ENCODE measurements around the gene FDXR.

Gene FDXR

DNA sequence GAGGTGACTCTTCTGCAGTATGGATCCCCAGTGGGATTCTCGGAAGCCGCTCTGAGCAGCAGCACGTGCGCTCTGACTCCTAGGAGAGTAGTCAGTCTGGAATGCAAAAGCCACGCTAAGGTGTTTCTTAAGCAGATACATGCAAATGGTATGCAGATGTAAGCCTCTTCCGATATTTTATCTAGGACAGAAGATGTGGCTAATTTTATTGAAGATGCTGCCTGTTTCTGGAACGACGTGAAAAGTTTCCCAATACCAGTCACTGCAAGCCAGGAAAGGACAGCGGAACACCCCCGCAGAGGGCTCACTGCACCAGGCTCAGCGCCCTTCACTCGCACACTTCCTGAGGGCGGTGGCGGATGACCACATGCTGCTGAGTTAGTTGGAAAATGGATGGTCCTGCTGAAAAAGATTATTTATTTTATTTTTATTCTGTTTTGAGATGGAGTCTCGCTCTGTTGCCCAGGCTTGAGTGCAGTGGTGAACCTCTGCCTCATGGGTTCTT is 10.5 kb upstream of the FDXR start:
- DNase-seq, result no peak
- no peak overlapping the region for H3K4me3 Mint-ChIP-seq
- no peaks in the 10 kb centered on the region for H3K4me1 Mint-ChIP-seq (ENCODE audit: low read depth)
- H3K27me3 Mint-ChIP-seq, result peaks cover 23% of the 10 kb centered on the region
- no peaks in the 10 kb centered on the region for H3K36me3 Mint-ChIP-seq (ENCODE audit: low read depth)
- H3K9me3 Mint-ChIP-seq, result no peaks in the 10 kb centered on the region
- H3K27ac Mint-ChIP-seq, result no peak overlapping the region

DNA sequence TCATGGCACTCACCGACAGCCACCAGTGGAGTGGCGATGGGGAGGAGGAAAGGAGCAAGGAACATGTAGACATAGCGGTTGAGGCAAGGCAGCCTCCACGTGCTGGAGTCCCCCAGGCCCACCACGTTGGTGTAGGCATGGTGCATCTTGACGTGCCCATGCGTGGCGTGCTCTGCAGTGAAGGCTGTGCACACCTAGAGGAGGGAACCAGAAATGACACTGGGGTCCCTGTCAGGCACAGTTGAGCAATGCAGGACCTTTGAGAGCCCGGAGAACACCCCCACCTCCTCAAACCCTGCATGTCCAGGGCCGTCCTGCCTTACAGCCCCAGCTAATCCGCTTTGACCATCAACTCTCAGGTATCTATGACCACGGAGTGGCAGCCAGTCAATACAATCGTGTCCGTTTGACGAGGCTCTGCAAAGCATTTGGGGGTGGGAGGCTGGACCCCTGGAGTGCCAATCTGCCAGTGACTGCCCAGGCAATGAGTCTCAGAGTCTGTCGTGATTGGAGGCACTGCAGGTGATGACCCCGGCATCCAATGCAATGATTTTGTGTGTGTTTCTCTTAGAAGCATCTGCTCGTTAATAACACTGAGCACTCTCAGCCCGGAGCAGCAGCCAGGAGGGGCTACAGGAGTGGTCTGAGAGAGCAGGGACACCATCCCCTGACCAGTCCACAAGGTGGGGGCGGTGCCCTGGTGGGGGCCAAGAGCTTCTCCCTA is 9.9 kb upstream of the FDXR start:
- H3K4me1 Mint-ChIP-seq (ENCODE audit: low read depth), result no peaks in the 10 kb centered on the region
- no peak for DNase-seq
- H3K9me3 Mint-ChIP-seq, result no peaks in the 10 kb centered on the region
- no peak overlapping the region for H3K27ac Mint-ChIP-seq
- H3K27me3 Mint-ChIP-seq, result peaks cover 23% of the 10 kb centered on the region
- H3K36me3 Mint-ChIP-seq (ENCODE audit: low read depth), result no peaks in the 10 kb centered on the region
- H3K4me3 Mint-ChIP-seq, result no peak overlapping the region

DNA sequence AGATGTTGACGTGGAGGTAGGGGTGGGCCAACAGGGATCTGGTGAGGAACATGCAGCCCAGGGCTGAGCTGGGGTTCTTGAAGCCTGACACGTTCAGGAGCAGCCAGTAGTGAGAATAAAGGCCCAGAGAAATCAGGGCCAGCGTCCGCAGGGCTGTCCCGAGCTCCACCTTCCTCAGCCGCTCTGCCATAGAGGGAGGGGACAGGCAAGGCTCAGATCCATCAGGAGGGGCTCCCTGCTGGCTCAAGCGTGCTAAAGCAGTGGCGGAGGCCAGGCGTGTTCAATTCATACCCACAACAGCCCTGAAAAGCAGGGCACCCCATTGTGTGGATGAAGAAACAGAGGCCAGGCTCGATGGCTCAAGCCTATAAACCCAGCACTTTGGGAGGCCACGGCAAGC is 8.3 kb upstream of the FDXR start:
- Mint-ChIP-seq H3K4me1 (ENCODE audit: low read depth) (no peaks in the 10 kb centered on the region), H3K4me3 (no peak overlapping the region), H3K27me3 (peaks cover 16% of the 10 kb centered on the region), H3K27ac (no peak overlapping the region), H3K9me3 (no peaks in the 10 kb centered on the region), H3K36me3 (ENCODE audit: low read depth) (no peaks in the 10 kb centered on the region)
- no peak for DNase-seq

DNA sequence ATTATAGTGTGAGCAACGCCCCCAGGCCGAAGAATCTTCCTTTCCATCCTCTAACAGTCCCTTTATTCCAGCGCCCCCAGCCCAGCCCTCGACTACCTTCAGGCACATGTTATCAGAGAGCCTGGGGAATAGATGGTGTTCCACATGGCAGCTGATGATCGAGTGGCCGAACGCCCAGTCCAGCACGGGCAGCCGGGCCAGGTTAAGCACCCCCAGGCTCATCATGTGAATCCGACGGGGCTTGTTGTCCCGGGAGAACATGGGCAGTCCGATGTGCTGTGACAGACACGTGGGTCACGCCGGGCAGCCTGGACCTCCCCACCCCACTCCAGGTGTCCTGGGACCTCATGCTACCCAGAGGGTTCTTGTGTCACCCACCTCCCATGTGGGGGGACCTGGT is 6.5 kb upstream of the FDXR start:
- Mint-ChIP-seq H3K4me1 (ENCODE audit: low read depth) (peaks cover 8% of the 10 kb centered on the region), H3K27me3 (peaks cover 6% of the 10 kb centered on the region), H3K36me3 (ENCODE audit: low read depth) (no peaks in the 10 kb centered on the region), H3K9me3 (no peaks in the 10 kb centered on the region), H3K27ac (no peak overlapping the region), H3K4me3 (no peak overlapping the region)
- no peak for DNase-seq

DNA sequence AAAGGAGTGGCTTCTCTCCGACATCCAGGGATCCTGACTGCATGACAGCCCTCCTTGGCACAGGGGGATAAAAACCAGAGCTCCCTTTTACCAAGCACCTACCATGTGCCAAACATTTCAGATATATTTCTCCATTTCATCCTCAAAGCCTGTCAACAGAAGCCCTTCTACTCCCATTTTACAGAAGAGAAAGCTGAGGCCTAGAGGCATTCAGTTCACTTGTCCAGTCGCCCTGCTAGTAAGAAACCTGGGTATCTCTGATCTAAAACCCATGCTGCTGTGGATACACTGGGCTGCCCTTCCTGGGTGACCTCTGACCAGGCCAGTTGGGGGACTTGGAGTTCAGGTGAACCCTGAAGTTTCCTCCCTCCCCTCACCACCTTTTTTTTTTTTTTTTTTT is 5.9 kb upstream of the FDXR start:
- Mint-ChIP-seq H3K27me3 (peaks cover 6% of the 10 kb centered on the region), H3K4me3 (no peak overlapping the region), H3K9me3 (no peaks in the 10 kb centered on the region), H3K4me1 (ENCODE audit: low read depth) (peaks cover 13% of the 10 kb centered on the region), H3K27ac (no peak overlapping the region), H3K36me3 (ENCODE audit: low read depth) (peaks cover 3% of the 10 kb centered on the region)
- DNase-seq, result no peak

DNA sequence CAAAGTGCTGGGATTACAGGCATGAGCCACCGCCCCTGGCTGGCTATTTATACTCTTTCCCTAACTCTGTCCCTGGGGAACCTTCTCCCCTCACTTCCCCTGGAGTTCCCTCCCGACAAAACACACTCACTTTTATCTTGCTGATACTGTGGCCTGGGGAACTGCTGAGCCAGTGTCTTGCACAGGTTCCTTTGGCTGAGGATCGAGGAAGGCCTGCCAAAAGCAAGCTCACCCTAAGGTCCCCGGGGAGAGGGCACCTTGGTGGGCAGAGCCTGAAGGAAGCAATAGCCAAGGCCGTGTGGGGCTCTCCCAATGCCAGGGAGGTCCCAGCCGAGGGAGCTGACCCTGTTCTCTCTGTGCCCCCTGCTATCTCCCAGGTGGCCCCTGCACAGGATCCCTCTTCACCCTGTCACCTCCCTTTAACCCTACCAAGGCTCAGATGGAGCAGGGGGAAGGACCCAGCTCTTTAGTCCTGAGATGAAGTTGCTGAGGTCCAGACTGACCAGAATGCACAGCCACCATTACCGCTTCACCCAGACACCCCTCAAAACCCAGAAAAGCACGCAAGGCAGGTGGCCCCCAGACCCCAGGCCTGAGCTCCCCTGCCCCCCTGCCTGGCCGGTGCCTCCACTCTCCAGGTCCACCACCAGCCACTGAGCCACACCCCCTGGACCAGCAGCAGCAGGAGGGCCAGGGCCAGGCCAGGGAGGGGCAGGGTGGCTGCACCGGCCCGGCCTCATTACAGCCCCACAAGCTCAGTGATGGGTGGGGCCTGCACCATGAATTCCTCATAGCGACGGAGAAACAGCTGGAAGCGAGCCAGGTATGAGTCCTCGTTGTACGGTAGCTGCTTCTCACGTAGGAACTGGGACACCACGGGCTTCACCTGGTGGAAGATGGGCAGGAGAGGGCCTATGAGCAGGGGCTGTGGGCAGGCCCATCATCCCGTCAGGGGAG is 5.1 kb upstream of the FDXR start:
- Mint-ChIP-seq H3K27ac (no peak overlapping the region), H3K4me1 (ENCODE audit: low read depth) (peaks cover 13% of the 10 kb centered on the region), H3K4me3 (no peak overlapping the region), H3K36me3 (ENCODE audit: low read depth) (peaks cover 7% of the 10 kb centered on the region), H3K9me3 (no peaks in the 10 kb centered on the region), H3K27me3 (peaks cover 6% of the 10 kb centered on the region)
- DNase-seq, result no peak

DNA sequence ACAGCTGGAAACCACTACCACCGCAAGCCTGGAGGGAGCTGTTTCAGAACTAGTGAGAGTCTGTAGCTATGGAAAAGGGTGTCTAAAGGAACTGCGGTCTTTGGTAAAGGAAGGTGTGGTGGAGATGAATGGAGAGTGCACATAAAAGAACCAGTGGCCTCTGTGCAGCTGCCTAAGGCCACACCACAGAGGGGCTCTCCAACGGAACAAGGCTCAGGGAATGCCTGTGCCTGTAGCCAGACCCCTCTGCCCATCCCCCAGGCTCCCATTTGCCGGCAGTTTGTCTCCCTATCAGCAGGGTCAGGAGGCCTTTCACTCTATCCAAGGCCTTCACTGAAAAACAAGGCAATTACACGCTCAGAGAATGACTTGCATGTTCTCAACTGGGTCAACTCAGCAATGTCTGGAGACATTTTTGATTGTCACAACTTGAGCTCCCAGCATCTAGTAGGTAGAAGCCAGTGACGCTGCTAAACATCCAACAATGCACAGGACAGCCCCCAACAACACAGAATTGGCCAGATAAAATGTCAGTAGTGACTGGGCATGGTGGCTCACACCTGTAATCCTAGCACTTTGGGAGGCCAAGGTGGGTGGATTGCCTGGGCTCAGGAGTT is 3.3 kb upstream of the FDXR start:
- H3K4me1 Mint-ChIP-seq (ENCODE audit: low read depth), result peaks cover 28% of the 10 kb centered on the region
- no peak overlapping the region for H3K27ac Mint-ChIP-seq
- DNase-seq, result no peak
- H3K36me3 Mint-ChIP-seq (ENCODE audit: low read depth), result peaks cover 7% of the 10 kb centered on the region
- H3K27me3 Mint-ChIP-seq, result no peaks in the 10 kb centered on the region
- no peaks in the 10 kb centered on the region for H3K9me3 Mint-ChIP-seq
- no peak overlapping the region for H3K4me3 Mint-ChIP-seq

DNA sequence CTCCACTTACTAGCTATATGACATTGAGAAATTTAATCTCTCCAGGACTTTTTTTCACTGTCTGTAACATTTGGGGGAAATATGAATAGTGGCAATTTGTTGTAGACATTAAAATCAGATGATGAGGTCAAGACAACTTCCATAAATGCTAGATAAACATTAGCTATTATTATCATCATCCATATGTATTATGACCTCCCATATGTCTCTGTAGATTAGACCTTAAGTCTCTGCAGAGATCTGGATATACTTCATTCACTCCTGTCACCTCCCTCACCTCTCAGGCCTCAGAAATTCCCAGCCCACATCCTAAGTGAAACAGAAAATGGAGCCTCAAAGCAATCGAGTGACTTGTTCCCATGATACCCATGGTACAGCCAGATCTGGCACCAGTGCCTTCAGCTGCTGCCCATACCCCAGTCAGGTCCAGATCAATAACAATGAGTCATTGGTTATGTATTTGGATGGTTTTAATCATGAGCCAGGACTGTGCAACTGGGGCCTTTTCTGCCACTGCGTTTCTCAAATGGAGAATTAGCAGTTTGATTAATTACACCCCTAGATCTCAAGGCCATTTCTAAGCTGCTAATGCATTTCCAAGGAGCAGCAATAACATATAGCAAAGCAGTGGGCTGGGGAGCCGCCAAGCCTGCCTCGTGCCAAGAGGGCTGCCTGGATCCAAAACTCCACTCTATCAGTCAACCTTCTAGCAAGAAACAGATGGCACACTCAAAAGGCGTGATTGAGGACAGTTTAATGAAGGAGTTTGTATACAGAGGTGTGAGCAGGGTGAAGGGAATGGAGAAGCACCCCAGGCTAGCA is 2.6 kb upstream of the FDXR start:
- Mint-ChIP-seq H3K27me3 (no peaks in the 10 kb centered on the region), H3K4me1 (ENCODE audit: low read depth) (peaks cover 30% of the 10 kb centered on the region), H3K9me3 (no peaks in the 10 kb centered on the region), H3K4me3 (no peak overlapping the region), H3K36me3 (ENCODE audit: low read depth) (peaks cover 7% of the 10 kb centered on the region), H3K27ac (no peak overlapping the region)
- no peak for DNase-seq

DNA sequence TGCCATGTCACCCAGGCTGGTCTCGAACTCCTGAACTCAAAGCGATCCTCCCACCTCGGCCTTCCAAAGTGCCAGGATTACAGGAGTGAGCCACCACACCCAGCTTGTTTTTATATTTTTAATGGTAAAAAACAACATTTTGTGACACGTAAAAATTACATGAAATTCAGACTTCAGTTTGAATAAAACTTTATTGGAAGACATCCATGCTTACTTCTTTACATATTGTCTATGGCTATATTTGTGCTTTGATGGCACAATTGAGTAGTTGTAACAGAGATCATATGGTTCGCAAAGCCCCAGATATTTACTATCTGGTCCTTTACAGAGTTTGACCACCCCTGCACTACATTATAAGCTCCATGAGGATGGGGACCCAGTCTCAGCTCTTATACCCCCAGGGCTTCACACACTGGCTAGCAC is 1.8 kb upstream of the FDXR start:
- Mint-ChIP-seq H3K27ac (no peak overlapping the region), H3K4me1 (ENCODE audit: low read depth) (peaks cover 30% of the 10 kb centered on the region), H3K36me3 (ENCODE audit: low read depth) (peaks cover 7% of the 10 kb centered on the region), H3K4me3 (peak overlapping the region; percentile 33), H3K9me3 (no peaks in the 10 kb centered on the region), H3K27me3 (no peaks in the 10 kb centered on the region)
- no peak for DNase-seq

DNA sequence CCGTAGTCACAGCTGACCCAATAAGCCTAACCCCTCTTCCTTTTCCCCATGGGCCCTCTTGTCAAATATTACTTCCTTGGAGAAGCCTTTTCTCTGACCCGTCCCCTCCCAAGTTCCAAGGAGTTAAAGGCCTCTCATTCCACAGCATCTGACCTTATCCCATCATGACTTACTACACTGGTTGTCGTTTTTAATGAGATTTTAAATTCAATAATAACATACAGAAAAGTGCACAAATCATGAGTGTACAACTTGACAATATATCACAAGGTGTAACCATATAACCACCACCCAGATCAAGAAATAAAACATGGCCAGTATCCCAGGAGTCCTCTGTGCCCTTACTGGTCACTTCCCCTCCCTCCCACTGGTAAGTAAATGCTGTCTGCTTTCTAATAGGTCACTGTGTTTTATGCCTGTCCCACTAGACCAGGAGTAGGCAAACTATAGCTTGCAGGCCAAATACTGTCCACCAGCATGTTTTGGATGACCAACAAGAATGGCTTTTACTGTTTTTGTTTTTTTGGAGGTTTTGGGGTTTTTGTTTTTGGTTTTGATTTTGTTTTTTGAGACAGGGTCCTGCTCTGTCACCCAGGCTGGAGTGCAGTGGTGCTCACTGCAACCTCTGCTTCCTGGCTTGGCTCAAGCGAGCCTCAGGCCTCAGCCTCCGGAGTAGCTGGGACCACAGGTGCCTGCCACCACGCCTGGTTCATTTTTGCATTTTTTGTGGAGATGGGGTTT is 1.2 kb upstream of the FDXR start:
- Mint-ChIP-seq H3K4me1 (ENCODE audit: low read depth) (peaks cover 30% of the 10 kb centered on the region), H3K27ac (peak overlapping the region; percentile 96), H3K36me3 (ENCODE audit: low read depth) (peaks cover 7% of the 10 kb centered on the region), H3K9me3 (no peaks in the 10 kb centered on the region), H3K4me3 (peak overlapping the region; percentile 81), H3K27me3 (no peaks in the 10 kb centered on the region)
- no peak for DNase-seq

DNA sequence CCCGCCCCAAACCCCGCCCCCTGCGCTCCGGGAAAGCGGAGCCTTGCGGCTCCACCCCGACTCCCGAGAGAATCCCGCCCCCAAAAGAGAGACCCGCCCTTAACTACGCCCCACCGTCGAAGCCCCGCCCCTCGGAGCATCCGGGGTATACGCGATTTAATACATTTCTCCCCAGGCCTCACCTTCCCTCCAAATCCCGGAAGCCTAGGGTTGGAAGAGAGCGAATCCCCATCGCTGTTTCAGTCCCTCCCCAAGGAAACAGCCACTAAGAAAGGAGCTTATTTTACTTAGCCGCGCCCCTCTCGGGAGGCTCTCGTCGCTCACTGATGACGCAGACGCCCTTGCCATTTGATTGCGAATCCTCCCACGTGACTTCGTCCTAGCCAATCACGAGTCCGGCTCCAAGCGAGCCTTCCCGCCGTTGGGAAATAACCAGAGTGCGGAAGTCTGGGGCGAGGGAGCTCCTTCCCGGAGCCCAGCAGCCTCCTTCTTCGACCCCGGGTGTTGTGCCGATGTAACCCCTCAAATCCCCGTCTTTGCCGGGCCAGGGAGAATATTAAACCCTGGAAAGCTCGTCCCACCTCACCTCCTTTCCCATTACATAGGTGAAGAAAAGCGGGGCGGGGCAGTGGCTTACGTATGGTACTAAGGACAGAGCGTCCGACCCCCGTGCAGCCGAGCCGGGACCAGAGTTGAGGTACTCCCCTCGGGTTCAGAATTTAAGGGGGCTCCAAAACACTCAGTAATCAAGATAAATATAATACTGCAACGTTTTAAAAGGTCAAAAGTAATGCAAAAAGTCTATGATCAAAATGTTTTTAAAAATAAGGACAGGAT is 461 bp upstream of the FDXR start:
- Mint-ChIP-seq H3K4me3 (peak overlapping the region; percentile 81), H3K9me3 (no peaks in the 10 kb centered on the region), H3K27me3 (no peaks in the 10 kb centered on the region), H3K36me3 (ENCODE audit: low read depth) (peaks cover 7% of the 10 kb centered on the region), H3K4me1 (ENCODE audit: low read depth) (peaks cover 30% of the 10 kb centered on the region), H3K27ac (peak overlapping the region; percentile 96)
- peak; percentile 99 for DNase-seq

DNA sequence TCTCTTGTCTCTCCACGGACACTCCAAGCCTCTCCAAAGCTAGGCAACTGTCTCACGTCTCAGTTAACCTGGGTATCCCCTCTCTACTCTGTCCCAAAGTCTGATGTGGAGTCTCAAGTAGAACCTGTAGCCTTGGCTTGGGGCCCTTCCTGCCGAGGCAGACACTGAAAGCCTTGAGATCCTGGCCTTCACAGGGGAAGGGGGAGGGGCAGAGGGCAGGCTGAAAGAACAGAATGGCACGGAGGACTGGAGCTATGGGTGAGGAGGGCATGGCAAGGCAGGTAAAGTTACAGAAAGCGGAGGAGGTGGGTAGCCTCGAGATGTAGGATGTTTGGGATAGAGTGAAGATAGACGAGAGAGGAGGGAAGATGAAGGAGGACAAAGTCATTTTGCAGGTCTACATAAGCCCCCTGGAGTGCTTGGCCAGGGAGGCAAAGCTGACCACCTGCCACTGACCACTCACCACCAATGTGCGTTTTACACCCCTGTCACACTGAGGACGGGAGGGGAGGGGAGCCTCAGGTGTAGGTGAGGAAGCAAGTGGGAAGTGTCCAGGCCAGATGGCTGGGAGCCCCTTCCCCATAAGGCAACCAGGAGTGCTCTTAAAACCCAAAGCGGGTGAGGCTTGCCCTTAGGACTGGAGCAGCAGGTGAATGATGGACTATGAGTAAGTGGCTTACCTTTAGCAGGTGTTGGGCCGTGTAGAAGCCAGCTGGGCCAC is 1.3 kb downstream of the FDXR start:
- H3K27me3 Mint-ChIP-seq, result no peaks in the 10 kb centered on the region
- H3K27ac Mint-ChIP-seq, result no peak overlapping the region
- no peaks in the 10 kb centered on the region for H3K9me3 Mint-ChIP-seq
- no peak for DNase-seq
- peak overlapping the region; percentile 81 for H3K4me3 Mint-ChIP-seq
- peaks cover 7% of the 10 kb centered on the region for H3K36me3 Mint-ChIP-seq (ENCODE audit: low read depth)
- H3K4me1 Mint-ChIP-seq (ENCODE audit: low read depth), result peaks cover 30% of the 10 kb centered on the region
